Measurements from ENCODE around the gene HDAC3.

Gene HDAC3

GRCh38 chr5:141602606-141603005, 34.0 kb downstream of the HDAC3 start:
- TF ChIP-seq CTCF (IDR thresholded peaks at IDR 0.05; ENCODE audit: borderline replicate concordance, insufficient read depth, low read depth, low read length), result no peak
- no peak overlapping the region for H3K4me3 ChIP-seq (ENCODE audit: low read depth, low read length)

DNA sequence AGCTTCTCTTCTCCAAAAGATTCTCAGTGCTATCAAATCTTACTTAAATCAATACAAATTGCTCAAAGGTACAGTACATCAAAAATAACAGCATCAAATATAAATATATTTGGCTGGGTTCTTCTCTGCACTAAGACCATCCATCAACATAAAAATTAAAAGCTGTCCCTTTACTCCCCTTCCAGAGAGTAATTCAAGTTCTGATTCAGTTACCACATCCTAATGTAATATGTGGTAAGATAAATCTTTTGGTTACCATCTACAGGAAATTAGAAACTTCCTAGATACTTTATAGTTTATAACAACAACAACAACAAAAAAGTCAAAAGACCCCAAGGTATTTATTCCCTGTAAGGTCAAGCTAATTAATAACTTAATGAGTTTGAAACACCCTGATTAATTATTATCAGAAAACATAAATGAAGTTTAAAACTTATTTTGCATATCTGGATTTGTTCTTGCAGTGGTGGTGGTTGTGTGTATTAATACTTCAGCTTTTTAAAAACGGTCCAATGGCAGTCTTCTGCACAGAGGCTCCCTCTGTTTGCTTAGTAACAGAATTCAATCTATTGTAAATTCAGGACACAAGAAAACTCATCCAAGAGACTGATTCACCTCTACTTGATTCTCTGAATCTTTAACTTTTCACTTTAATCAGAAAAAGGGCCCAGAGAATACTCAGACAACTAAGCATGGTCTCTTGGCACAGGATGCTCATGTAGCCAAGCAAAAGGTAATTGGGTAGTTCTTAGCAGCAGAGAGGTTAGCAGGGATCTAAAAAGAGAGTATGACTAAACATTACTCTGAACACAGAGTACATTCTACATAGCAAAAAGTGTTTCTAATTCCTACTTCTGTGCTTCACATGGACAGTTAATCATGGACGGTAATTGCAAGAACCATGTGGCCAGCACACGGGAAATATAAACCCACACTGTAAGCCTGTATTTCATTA, 38.0 kb downstream of the HDAC3 start:
- no peak overlapping the region for H3K4me3 ChIP-seq (ENCODE audit: low read depth, low read length)
- TF ChIP-seq CTCF (IDR thresholded peaks at IDR 0.05; ENCODE audit: borderline replicate concordance, insufficient read depth, low read depth, low read length), result no peak

- no peak overlapping the region for H3K4me3 ChIP-seq (ENCODE audit: low read depth, low read length)
- TF ChIP-seq CTCF (IDR thresholded peaks at IDR 0.05; ENCODE audit: borderline replicate concordance, insufficient read depth, low read depth, low read length), result no peak
Measured at GRCh38 chr5:141597814-141598213, 38.8 kb downstream of the HDAC3 start.

DNA sequence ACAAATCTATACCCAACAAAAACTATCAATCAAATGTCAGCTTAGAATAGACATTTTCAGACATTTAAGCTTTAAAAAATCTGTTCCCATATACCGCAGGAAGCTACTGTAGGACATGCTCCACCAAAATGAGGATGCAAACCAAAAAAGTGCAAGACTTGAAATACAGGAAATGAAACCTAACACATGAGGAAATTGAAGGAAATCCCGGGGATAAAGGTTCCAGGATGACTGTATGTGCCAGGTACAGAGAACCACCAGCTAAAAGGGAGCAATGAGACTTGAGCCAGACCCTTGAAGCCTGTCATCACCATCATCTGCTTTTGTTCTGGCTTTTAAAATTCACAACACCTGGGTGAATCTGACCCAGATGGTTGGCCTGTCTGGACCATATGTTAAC, 39.3 kb downstream of the HDAC3 start:
- TF ChIP-seq CTCF (IDR thresholded peaks at IDR 0.05; ENCODE audit: borderline replicate concordance, insufficient read depth, low read depth, low read length), result no peak
- H3K4me3 ChIP-seq (ENCODE audit: low read depth, low read length), result no peak overlapping the region

- no peak for TF ChIP-seq CTCF (IDR thresholded peaks at IDR 0.05; ENCODE audit: borderline replicate concordance, insufficient read depth, low read depth, low read length)
- no peak overlapping the region for H3K4me3 ChIP-seq (ENCODE audit: low read depth, low read length)
Measured at GRCh38 chr5:141596867-141597266, 39.8 kb downstream of the HDAC3 start.

- TF ChIP-seq CTCF (IDR thresholded peaks at IDR 0.05; ENCODE audit: borderline replicate concordance, insufficient read depth, low read depth, low read length), result no peak
- no peak overlapping the region for H3K4me3 ChIP-seq (ENCODE audit: low read depth, low read length)
Measured at GRCh38 chr5:141590127-141590526, 46.5 kb downstream of the HDAC3 start.

- no peak for TF ChIP-seq CTCF (IDR thresholded peaks at IDR 0.05; ENCODE audit: borderline replicate concordance, insufficient read depth, low read depth, low read length)
- no peak overlapping the region for H3K4me3 ChIP-seq (ENCODE audit: low read depth, low read length)
Measured at GRCh38 chr5:141586246-141586645, 50.4 kb downstream of the HDAC3 start.

All from GM12875 (cell line).